NOMO-1 treated with dmso at 0.1 percent for 144 hours (cell line): ENCODE results near the gene NOTUM.

ENCODE experiments used
- DNase-seq: peaks from one replicate; lab custom pipeline; 2025; ENCODE audit not compliant: unreplicated experiment; lab: John Stamatoyannopoulos, UW

The NOTUM gene

DNA sequence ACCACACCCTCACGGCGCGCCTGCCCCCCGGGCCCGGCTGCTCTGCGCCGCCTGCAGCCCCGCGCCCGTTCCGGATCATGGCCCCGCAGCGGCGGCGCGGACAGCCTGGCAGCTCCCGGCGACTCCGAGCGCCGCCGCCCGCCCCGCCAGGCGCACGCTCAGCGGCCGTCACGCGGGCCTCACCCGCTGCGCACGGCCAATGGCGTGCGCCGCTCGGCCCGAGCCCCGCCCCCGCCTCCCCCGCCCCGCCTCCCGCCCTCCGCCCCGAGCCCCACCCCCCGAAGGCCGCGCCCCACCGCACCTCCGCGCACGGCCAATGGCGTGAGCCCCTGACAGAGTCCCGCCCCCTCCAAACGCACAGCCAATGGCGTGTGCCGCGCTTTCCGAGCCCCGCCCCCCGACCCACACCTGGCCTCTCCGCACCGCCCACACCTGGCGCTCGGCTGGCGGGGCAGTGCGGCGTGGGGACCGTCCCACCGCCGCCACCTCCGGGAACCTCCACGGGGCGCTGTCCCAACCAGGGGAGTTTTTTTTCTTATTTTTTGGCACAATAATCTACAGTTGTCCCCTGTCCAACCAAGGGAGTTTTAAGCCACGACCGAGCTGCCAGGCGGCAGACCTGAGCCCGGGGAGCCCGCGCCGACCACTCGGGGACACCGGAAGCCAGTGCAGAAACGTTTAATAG lies 49.6 kb downstream of the NOTUM start, which contains the start of gene PCYT2:
TSS of gene PCYT2 (minus strand) at position 123 of the 685 bp plus-strand sequence. CDS start at position 79, 44 bp downstream.
- DNase-seq, result peak; percentile 89

- DNase-seq, result no peak
These were observed 50.1 kb downstream of the NOTUM start for GRCh38 chr17:81910840-81911276.

- no peak for DNase-seq
These were observed 50.8 kb downstream of the NOTUM start for GRCh38 chr17:81909966-81910839.

- DNase-seq, result no peak
These were observed 51.8 kb downstream of the NOTUM start for GRCh38 chr17:81909231-81909630.

GRCh38 chr17:81908793-81909192 lies 52.2 kb downstream of the NOTUM start:
- DNase-seq, result no peak

- DNase-seq, result no peak
These were observed 53.5 kb downstream of the NOTUM start for GRCh38 chr17:81907219-81908145.

- no peak for DNase-seq
These were observed 54.3 kb downstream of the NOTUM start for GRCh38 chr17:81906476-81907218.

DNA sequence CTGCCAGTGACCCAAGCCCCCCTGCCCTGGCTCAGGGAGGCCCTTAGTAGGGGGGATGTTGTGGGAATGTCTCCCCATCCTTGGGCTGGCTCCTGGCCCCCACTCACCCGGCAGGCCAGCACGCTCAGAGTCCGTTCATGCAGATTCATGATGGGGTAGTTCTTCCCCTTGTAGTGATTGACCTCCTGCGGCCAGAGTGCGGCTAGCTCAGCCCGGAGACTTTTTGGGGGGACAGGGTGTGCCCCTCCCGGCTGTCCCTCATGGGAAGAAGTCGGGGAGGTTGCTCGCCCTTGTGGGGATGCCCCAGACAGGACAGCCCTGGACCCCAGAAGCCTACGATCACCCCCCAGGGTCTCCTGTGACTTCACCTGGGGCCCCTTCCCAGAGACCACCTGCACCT lies 55.0 kb downstream of the NOTUM start:
- no peak for DNase-seq

GRCh38 chr17:81905424-81905875 lies 55.5 kb downstream of the NOTUM start:
- DNase-seq, result no peak

GRCh38 chr17:81904600-81905423 lies 56.2 kb downstream of the NOTUM start:
- DNase-seq, result no peak

DNA sequence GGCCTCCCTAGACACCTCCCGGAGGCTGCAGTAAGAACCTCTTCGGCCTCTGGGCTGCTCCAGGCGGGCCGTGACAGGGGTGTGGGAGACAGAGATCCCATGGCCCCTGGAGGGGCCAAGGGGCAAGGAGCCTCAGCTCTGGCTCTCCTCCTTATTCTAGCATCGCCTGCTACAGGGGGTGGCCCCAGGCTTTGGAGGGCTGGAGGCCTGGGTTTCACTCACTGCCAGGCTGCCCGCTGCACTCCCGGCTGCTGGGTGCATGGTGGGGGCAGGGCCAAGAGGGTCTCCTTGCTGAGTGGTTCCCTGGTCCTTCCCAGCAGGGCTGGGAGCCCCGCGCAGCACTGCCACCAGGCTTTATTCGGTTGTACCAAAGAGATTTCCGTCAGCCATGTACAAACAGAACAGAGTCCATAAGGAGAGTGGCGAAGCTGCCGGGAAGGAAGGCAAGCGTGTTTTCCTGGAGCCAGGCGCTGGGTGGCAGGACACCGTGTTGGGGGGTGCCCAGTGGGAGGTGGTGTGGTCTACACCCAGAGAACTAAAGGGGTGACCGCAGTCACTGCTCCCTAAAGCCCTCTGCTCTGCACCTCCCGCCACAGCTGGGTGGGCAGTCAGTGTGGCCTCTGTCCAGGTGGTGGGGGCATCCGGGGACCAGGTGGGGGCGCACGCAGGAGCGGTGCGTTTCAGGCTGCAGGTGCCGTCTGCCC lies 56.9 kb downstream of the NOTUM start:
- no peak for DNase-seq

DNA sequence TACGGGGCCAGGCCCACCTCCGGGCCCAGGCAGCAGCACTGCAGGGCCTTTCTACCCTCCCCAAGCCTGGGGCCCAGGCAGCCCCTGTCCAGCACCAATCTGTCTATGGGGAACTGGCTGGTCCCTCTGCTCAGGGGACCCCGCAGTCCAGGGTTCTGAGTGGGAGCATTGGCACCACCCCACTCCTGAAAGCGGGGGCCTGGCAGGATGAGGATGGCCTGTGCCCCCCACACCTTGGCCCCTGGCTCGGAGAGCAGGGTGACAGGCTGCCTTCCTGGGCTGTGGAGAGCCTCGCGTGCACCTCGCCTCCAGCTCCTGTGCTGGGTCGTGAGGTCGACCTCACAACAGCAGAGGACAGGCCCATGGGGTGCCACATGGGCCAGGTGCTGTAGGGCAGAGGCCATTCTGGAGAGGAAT lies 57.6 kb downstream of the NOTUM start:
- DNase-seq, result no peak

- DNase-seq, result no peak
These were observed 58.2 kb downstream of the NOTUM start for GRCh38 chr17:81902653-81903414.
